Mammary epithelial cell (primary cell): ENCODE results near the gene CLCNKB.

ENCODE experiments used
- CTCF ChIP-seq, 2 donors: IDR thresholded peaks in 1 of 2; conservative IDR thresholded peaks in 1 of 2; 2 replicates each; pipeline ENCODE4 v1.5.1; 2011 to 2012; ENCODE audit warnings: inconsistent platforms in 2 of 2, low read length in 2 of 2, mild to moderate bottlenecking in 2 of 2, control low read depth in 1 of 2, low read depth in 1 of 2; ENCODE audit not compliant: insufficient read depth in 1 of 2; ENCODE audit errors: extremely low read depth in 1 of 2
- EZH2 ChIP-seq: IDR thresholded peaks from 2 replicates; pipeline ENCODE4 v1.6.1; 2012; ENCODE audit warnings: low read length, inconsistent platforms, borderline replicate concordance

- TF ChIP-seq CTCF (conservative IDR thresholded peaks at IDR 0.05 in 1 of 2, IDR thresholded peaks at IDR 0.05 in 1 of 2; ENCODE audit: extremely low read depth in 1 of 2, insufficient read depth in 1 of 2, low read depth in 1 of 2, low read length in 2 of 2) (no peak), EZH2 (no peak)
Measured at GRCh38 chr1:16013220-16013907, 30.2 kb upstream of the CLCNKB start.
